NCI-H526 treated with DMSO at 0.1 percent for 48 hours (cell line): Measurements from ENCODE around the gene PYGO2.

Experiments used
- DNase-seq: peaks from one replicate; lab custom pipeline; 2025; lab: John Stamatoyannopoulos, UW

PYGO2 gene

GRCh38 chr1:154961207-154962155, at the start of gene PYGO2:
PYGO2 (minus strand) TSS chr1:154961782; CDS start chr1:154961576, 206 bp downstream.
- DNase-seq: peak; percentile 89

GRCh38 chr1:155011004-155011416, 49.4 kb upstream of the PYGO2 start:
- DNase-seq: no peak

GRCh38 chr1:155010211-155010918, 48.8 kb upstream of the PYGO2 start:
- DNase-seq: no peak

- DNase-seq: no peak
Observed at GRCh38 chr1:155009742-155010141, 48.2 kb upstream of the PYGO2 start.

- no peak for DNase-seq
Observed at GRCh38 chr1:155009221-155009711, 47.7 kb upstream of the PYGO2 start.

- no peak for DNase-seq
Observed at GRCh38 chr1:155008015-155008941, 46.7 kb upstream of the PYGO2 start.

- no peak for DNase-seq
Observed at GRCh38 chr1:155007251-155007828, 45.8 kb upstream of the PYGO2 start.

GRCh38 chr1:155006601-155007101, 45.1 kb upstream of the PYGO2 start:
- peak; percentile 45 for DNase-seq

- DNase-seq: no peak
Observed at GRCh38 chr1:155005076-155006011, 43.8 kb upstream of the PYGO2 start.

GRCh38 chr1:155004352-155005075, 42.9 kb upstream of the PYGO2 start:
- DNase-seq: no peak

GRCh38 chr1:155003766-155004351, 42.3 kb upstream of the PYGO2 start:
- peak; percentile 36 for DNase-seq

- DNase-seq: peak; percentile 66
Observed at GRCh38 chr1:155003227-155003765, 41.7 kb upstream of the PYGO2 start.

- no peak for DNase-seq
Observed at GRCh38 chr1:155002464-155003226, 41.1 kb upstream of the PYGO2 start, which contains the start of gene ZBTB7B. ZBTB7B (plus strand) TSS chr1:155002802; CDS start chr1:155014661, 11,859 bp downstream.

- DNase-seq: peak; percentile 100
Observed at GRCh38 chr1:155001675-155002463, 40.3 kb upstream of the PYGO2 start.

GRCh38 chr1:155001425-155001674, 39.8 kb upstream of the PYGO2 start:
- DNase-seq: no peak

GRCh38 chr1:155000726-155001424, 39.3 kb upstream of the PYGO2 start:
- peak; percentile 99 for DNase-seq

GRCh38 chr1:155000411-155000725, 38.8 kb upstream of the PYGO2 start:
- DNase-seq: no peak
